K562 (cell line): Measurements from ENCODE around the gene SLC1A4.

Experiments
- CTCF ChIP-seq, 3 experiments: IDR thresholded peaks in 2 of 3; conservative IDR thresholded peaks in 1 of 3; 2 replicates each; pipeline ENCODE4 v1.5.1; 2011 to 2012; ENCODE audit warnings: low read length in 3 of 3, mild to moderate bottlenecking in 3 of 3, control low read depth in 2 of 3, improper control_type of control experiment in 1 of 3, inconsistent platforms in 1 of 3, low read depth in 1 of 3, mixed read lengths in 1 of 3, moderate library complexity in 1 of 3; ENCODE audit not compliant: insufficient read depth in 2 of 3
- EHMT2 ChIP-seq: fragments of 450-650 bp; IDR thresholded peaks from 2 replicates; pipeline ENCODE4 v1.6.1; 2018; ENCODE audit warnings: antibody characterized with exemption
- EZH2 ChIP-seq: IDR thresholded peaks from 2 replicates; pipeline ENCODE4 v1.6.1; 2012; ENCODE audit warnings: low read depth, mild to moderate bottlenecking, inconsistent platforms, low read length, borderline replicate concordance
- GATAD2A ChIP-seq: fragments of 450-650 bp; IDR thresholded peaks from 2 replicates; pipeline ENCODE4 v1.6.1; 2017
- NR3C1 ChIP-seq: sonication (generic); formaldehyde crosslinking; IDR thresholded peaks from 2 replicates; pipeline ENCODE4 v1.8.1; 2022; ENCODE audit warnings: missing genetic modification reagents
- USF2 ChIP-seq: sonication (generic); formaldehyde crosslinking; IDR thresholded peaks from 2 replicates; pipeline ENCODE4 v1.5.0; 2020; ENCODE audit warnings: missing genetic modification reagents
- ZFP1 ChIP-seq: fragments of 450-650 bp; formaldehyde crosslinking; IDR thresholded peaks from 2 replicates; pipeline ENCODE4 v1.4.0; 2020; ENCODE audit warnings: mild to moderate bottlenecking, mixed read lengths
- ZFP91 ChIP-seq: sonication (generic); formaldehyde crosslinking; IDR thresholded peaks from 2 replicates; pipeline ENCODE4 v1.8.0; 2022; ENCODE audit warnings: mild to moderate bottlenecking, missing genetic modification reagents
- ZNF584 ChIP-seq: fragments of 200-800 bp; sonication (Bioruptor generic); IDR thresholded peaks from 2 replicates; pipeline ENCODE4 v1.6.1; 2016; ENCODE audit warnings: low read depth, mild to moderate bottlenecking, missing genetic modification characterization, missing compliant biosample characterization
- TF ChIP-seq, protein P1 (sequence below): sonication (generic); formaldehyde crosslinking; IDR thresholded peaks from 2 replicates; pipeline ENCODE4 v1.8.1; 2022; ENCODE audit warnings: missing genetic modification reagents
- TF ChIP-seq, protein P2 (sequence below): sonication (generic); formaldehyde crosslinking; IDR thresholded peaks from 2 replicates; pipeline ENCODE4 v1.8.0; 2022; ENCODE audit warnings: mild to moderate bottlenecking, missing genetic modification reagents
- TF ChIP-seq, protein P3 (sequence below): sonication (generic); formaldehyde crosslinking; IDR thresholded peaks from 2 replicates; pipeline ENCODE4 v1.9.0; 2022; ENCODE audit warnings: mild to moderate bottlenecking, missing genetic modification reagents

- TF ChIP-seq NR3C1 (CRISPR knock-in tag) (no peak), CTCF (IDR thresholded peaks at IDR 0.05 in 2 of 3, conservative IDR thresholded peaks at IDR 0.05 in 1 of 3; ENCODE audit: insufficient read depth in 2 of 3, low read depth in 1 of 3, low read length in 3 of 3) (no peak), GATAD2A (no peak), ZFP91 (no peak), USF2 (CRISPR knock-in tag) (peak; percentile 55), EHMT2 (no peak), ZFP1 (CRISPR knock-in tag) (no peak), EZH2 (no peak), ZNF584 (CRISPR knock-in tag) (peak; percentile 55; the same call in 1 of the 2 replicates)
- TF ChIP-seq, protein P1, sequence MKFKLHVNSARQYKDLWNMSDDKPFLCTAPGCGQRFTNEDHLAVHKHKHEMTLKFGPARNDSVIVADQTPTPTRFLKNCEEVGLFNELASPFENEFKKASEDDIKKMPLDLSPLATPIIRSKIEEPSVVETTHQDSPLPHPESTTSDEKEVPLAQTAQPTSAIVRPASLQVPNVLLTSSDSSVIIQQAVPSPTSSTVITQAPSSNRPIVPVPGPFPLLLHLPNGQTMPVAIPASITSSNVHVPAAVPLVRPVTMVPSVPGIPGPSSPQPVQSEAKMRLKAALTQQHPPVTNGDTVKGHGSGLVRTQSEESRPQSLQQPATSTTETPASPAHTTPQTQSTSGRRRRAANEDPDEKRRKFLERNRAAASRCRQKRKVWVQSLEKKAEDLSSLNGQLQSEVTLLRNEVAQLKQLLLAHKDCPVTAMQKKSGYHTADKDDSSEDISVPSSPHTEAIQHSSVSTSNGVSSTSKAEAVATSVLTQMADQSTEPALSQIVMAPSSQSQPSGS (CRISPR knock-in tag) = no peak
- TF ChIP-seq, protein P2, sequence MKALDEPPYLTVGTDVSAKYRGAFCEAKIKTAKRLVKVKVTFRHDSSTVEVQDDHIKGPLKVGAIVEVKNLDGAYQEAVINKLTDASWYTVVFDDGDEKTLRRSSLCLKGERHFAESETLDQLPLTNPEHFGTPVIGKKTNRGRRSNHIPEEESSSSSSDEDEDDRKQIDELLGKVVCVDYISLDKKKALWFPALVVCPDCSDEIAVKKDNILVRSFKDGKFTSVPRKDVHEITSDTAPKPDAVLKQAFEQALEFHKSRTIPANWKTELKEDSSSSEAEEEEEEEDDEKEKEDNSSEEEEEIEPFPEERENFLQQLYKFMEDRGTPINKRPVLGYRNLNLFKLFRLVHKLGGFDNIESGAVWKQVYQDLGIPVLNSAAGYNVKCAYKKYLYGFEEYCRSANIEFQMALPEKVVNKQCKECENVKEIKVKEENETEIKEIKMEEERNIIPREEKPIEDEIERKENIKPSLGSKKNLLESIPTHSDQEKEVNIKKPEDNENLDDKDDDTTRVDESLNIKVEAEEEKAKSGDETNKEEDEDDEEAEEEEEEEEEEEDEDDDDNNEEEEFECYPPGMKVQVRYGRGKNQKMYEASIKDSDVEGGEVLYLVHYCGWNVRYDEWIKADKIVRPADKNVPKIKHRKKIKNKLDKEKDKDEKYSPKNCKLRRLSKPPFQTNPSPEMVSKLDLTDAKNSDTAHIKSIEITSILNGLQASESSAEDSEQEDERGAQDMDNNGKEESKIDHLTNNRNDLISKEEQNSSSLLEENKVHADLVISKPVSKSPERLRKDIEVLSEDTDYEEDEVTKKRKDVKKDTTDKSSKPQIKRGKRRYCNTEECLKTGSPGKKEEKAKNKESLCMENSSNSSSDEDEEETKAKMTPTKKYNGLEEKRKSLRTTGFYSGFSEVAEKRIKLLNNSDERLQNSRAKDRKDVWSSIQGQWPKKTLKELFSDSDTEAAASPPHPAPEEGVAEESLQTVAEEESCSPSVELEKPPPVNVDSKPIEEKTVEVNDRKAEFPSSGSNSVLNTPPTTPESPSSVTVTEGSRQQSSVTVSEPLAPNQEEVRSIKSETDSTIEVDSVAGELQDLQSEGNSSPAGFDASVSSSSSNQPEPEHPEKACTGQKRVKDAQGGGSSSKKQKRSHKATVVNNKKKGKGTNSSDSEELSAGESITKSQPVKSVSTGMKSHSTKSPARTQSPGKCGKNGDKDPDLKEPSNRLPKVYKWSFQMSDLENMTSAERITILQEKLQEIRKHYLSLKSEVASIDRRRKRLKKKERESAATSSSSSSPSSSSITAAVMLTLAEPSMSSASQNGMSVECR (CRISPR knock-in tag) = no peak
- TF ChIP-seq, protein P3, sequence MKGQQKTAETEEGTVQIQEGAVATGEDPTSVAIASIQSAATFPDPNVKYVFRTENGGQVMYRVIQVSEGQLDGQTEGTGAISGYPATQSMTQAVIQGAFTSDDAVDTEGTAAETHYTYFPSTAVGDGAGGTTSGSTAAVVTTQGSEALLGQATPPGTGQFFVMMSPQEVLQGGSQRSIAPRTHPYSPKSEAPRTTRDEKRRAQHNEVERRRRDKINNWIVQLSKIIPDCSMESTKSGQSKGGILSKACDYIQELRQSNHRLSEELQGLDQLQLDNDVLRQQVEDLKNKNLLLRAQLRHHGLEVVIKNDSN (CRISPR knock-in tag) = peak; percentile 75
These were observed 43.0 kb upstream of the SLC1A4 start for GRCh38 chr2:64945973-64946768.
